Activated CD8-positive, alpha-beta T cell treated with anti-CD3 and anti-CD28 coated beads for 36 hours (primary cell): ENCODE results near the gene AKAP12. TPM values are rescaled to one million over a fixed set of nuclear protein-coding genes. Genes with fewer than 3 reads are reported as not detected.
A peak's percentile ranks its signal among the peaks of the same experiment; 100 is the strongest.

ENCODE experiments used
- ATAC-seq: fragments of 200-7000 bp; cut with Tn5 transposase; one replicate; pipeline ENCODE4 v1.10.0; 2021; ENCODE audit warnings: mild to moderate bottlenecking, moderate library complexity
- CTCF ChIA-PET: fragments of 350-600 bp; sonication (Branson Sonifier 250); formaldehyde crosslinking; loops from one replicate; lab custom pipeline; 2021; ENCODE audit warnings: antibody characterized with exemption; lab: Charles Lee
- POLR2A ChIA-PET: fragments of 350-600 bp; sonication (Branson Sonifier 250); formaldehyde crosslinking; loops from one replicate; lab custom pipeline; 2021; ENCODE audit warnings: antibody characterized with exemption; lab: Charles Lee
- DNase-seq: peaks from one replicate; pipeline ENCODE4 v3.0.0-alpha.2; 2020
- H3K27ac Mint-ChIP-seq: one replicate; pipeline ENCODE4 v1.8.0; 2021; ENCODE audit warnings: mild to moderate bottlenecking, mixed read lengths
- H3K27me3 Mint-ChIP-seq: one replicate; pipeline ENCODE4 v1.8.0; 2021; ENCODE audit warnings: mixed read lengths
- H3K36me3 Mint-ChIP-seq: one replicate; pipeline ENCODE4 v1.8.0; 2021; ENCODE audit warnings: low read depth, mixed read lengths
- H3K4me1 Mint-ChIP-seq: one replicate; pipeline ENCODE4 v1.8.0; 2021; ENCODE audit warnings: low read depth, mixed read lengths
- H3K4me3 Mint-ChIP-seq: one replicate; pipeline ENCODE4 v1.8.0; 2021; ENCODE audit warnings: mild to moderate bottlenecking, moderate library complexity, mixed read lengths
- H3K9me3 Mint-ChIP-seq: one replicate; pipeline ENCODE4 v1.8.0; 2021; ENCODE audit warnings: mixed read lengths
- intact Hi-C: fragments of 100-400 bp; cut with micrococcal nuclease; formaldehyde crosslinking; loops from one replicate; pipeline ENCODE4 v1.10.0; 2022
- total RNA-seq, 2 experiments: library from RNA; stranded (reverse); gene quantifications; one replicate each; pipeline ENCODE4 v1.2.3, GENCODE V29; 2021
- TF ChIP-seq, protein P1 (sequence below): fragments of 200-600 bp; IDR thresholded peaks from one replicate; pipeline ENCODE4 v1.8.0; 2022; ENCODE audit warnings: antibody characterized with exemption, mild to moderate bottlenecking

Gene AKAP12
- total RNA-seq, 2 experiments from 2014 or later: 3.2 to 4.0 TPM

DNA sequence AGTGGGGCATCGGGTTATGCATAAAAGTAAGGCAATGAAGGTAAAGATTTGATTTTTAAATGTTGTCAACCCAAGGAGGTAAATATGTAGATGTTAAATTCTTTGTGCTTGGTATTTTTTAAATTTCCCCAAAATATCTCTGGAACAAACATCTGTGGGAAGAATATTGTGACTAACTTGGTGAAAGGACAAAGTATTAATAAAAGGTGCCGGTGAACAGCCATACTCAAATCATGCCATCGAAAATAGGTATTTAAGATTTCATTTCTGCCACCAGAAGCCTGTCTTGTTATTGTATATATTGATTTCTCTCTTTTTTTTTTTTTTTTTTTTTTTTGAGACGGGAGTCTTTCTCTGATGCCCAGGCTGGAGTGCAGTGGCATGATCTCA, 164.1 kb downstream of the AKAP12 start:
- ATAC-seq: no peak
- Mint-ChIP-seq H3K4me1 (peaks cover 37% of the 10 kb centered on the region), H3K27ac (peak overlapping the region; percentile 7), H3K9me3 (no peaks in the 10 kb centered on the region), H3K4me3 (no peak overlapping the region), H3K36me3 (peaks cover 45% of the 10 kb centered on the region), H3K27me3 (no peaks in the 10 kb centered on the region)
- ChIA-PET CTCF (interaction anchor here (3.6 kb wide), 1 partner anchor 8 kb away, joined by 40 read pairs; no protein-coding TSS in a partner anchor), POLR2A (no interaction called here)
- intact Hi-C loops: no loop called here
- no peak for DNase-seq
- TF ChIP-seq, protein P1, sequence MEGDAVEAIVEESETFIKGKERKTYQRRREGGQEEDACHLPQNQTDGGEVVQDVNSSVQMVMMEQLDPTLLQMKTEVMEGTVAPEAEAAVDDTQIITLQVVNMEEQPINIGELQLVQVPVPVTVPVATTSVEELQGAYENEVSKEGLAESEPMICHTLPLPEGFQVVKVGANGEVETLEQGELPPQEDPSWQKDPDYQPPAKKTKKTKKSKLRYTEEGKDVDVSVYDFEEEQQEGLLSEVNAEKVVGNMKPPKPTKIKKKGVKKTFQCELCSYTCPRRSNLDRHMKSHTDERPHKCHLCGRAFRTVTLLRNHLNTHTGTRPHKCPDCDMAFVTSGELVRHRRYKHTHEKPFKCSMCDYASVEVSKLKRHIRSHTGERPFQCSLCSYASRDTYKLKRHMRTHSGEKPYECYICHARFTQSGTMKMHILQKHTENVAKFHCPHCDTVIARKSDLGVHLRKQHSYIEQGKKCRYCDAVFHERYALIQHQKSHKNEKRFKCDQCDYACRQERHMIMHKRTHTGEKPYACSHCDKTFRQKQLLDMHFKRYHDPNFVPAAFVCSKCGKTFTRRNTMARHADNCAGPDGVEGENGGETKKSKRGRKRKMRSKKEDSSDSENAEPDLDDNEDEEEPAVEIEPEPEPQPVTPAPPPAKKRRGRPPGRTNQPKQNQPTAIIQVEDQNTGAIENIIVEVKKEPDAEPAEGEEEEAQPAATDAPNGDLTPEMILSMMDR: no peak

Other genes starting within 250 kb of the AKAP12 start
- 10 to 100 TPM; 16.5 to 16.7 TPM for gene ZBTB2, start 151.6 kb downstream of the AKAP12 start, total RNA-seq
- 10 to 100 TPM; 19.0 to 19.7 TPM for gene RMND1, start 212.2 kb downstream of the AKAP12 start, total RNA-seq